ENCODE measurements around the gene SNPH. TPM values are rescaled to one million over a fixed set of nuclear protein-coding genes. Genes with fewer than 3 reads are reported as not detected.

SNPH gene
- total and polyA plus RNA-seq, 2 of the 4 experiments (the other 2 are of a cell fraction) = 3.1 to 4.5 TPM

GRCh38 chr20:1325173-1326030 is 59.3 kb downstream of the SNPH start:
- Histone ChIP-seq H3K56ac (ENCODE audit: extremely low read depth, insufficient read depth, low read length) (peak overlapping the region; percentile 99), H3K9me3 (ENCODE audit: control insufficient read depth, insufficient read depth, low read length) (no peaks in the 10 kb centered on the region), H3K27ac (ENCODE audit: insufficient read depth, low read length) (peak overlapping the region; percentile 89), H4K5ac (ENCODE audit: low read depth, low read length) (peak overlapping the region; percentile 81), H3K4ac (ENCODE audit: low read depth, low read length) (peak overlapping the region; percentile 98), H2AFZ (replicated peaks; ENCODE audit: low read length, poor library complexity) (peak overlapping the region; percentile 90), H2AK9ac (replicated peaks; ENCODE audit: low read depth, low read length, poor library complexity) (peak overlapping the region; percentile 98), H4K8ac (ENCODE audit: low read depth in 2 of 2, low read length in 2 of 2) (peak overlapping the region; percentile 93 to 95), H3K4me2 (ENCODE audit: low read depth, low read length) (peak overlapping the region; percentile 95), H3K36me3 (ENCODE audit: control insufficient read depth, insufficient read depth, low read length) (no peaks in the 10 kb centered on the region), H2BK15ac (ENCODE audit: low read depth, low read length) (peak overlapping the region; percentile 100), H2BK20ac (ENCODE audit: low read depth, low read length) (peak overlapping the region; percentile 87), H3K4me3 (ENCODE audit: insufficient read depth, low read depth, low read length) (peak overlapping the region; percentile 60), H4K91ac (ENCODE audit: insufficient read depth, low read depth, low read length) (peak overlapping the region; percentile 96), H3K9me1 (ENCODE audit: insufficient read depth, low read length) (peaks cover 36% of the 10 kb centered on the region), H3K14ac (replicated peaks; ENCODE audit: low read depth, low read length) (peak overlapping the region; percentile 98), H3K79me1 (ENCODE audit: low read depth in 1 of 2, low read length in 2 of 2) (peaks cover 23 to 69% of the 10 kb centered on the region in 2 experiments), H3K9ac (ENCODE audit: low read depth, low read length) (peak overlapping the region; percentile 85), H3K18ac (ENCODE audit: low read depth, low read length) (peak overlapping the region; percentile 84), H2BK120ac (ENCODE audit: low read depth, low read length) (peak overlapping the region; percentile 90), H3K4me1 (ENCODE audit: control insufficient read depth, insufficient read depth, low read length) (peaks cover 34% of the 10 kb centered on the region), H4K20me1 (ENCODE audit: insufficient read depth, low read length) (no peaks in the 10 kb centered on the region; the same call in 1 of the 2 replicates), H2BK5ac (ENCODE audit: low read depth, low read length, poor library complexity, severe bottlenecking) (peak overlapping the region; percentile 99), H3K23ac (ENCODE audit: low read depth, low read length) (peak overlapping the region; percentile 88), H2AK5ac (ENCODE audit: low read depth, low read length) (peak overlapping the region; percentile 99), H3K27me3 (ENCODE audit: control insufficient read depth, insufficient read depth, low read length) (no peaks in the 10 kb centered on the region)
- peak; percentile 97 for DNase-seq
- dilution Hi-C loops (cut with HindIII; ENCODE audit: low sequenced_read_pairs, unreplicated experiment) (no loop called here), intact Hi-C loops (cut with micrococcal nuclease) (loop anchor here (5.0 kb wide), 1 partner anchor 52 kb away; no protein-coding TSS in a partner anchor), in situ Hi-C loops (cut with MboI; ENCODE audit: low sequenced_read_pairs) (loop anchor here (25.0 kb wide), 1 partner anchor 512 kb away; no protein-coding TSS in a partner anchor)
- ChIA-PET POLR2A (ENCODE audit: unreplicated experiment) (interaction anchor here (1.2 kb wide), 1 partner anchor 57 kb away, joined by 3 read pairs; no protein-coding TSS in a partner anchor), CTCF (interaction anchor here (1.2 kb wide), 1 partner anchor 178 kb away, joined by 3 read pairs; no protein-coding TSS in a partner anchor)
- BruUV-seq (replicated peaks) = no TSS peak
- WGBS, 2 experiments (ENCODE audit: extremely low coverage in 2 of 2, insufficient read length in 1 of 2) = 1% methylated on average over 18 of the region's 56 CpGs; no CpG with 5 or more reads in 1 of the 2 experiments
- ATAC-seq (ENCODE audit: low read depth) = peak; percentile 80
- TF ChIP-seq POLR2A (IDR thresholded peaks at IDR 0.05; ENCODE audit: low read depth, low read length) (peak; percentile 97), CEBPB (IDR thresholded peaks at IDR 0.05; ENCODE audit: low read depth, low read length) (peak; percentile 81), RFX5 (IDR thresholded peaks at IDR 0.05; ENCODE audit: low read depth, low read length) (no peak), CHD1 (IDR thresholded peaks at IDR 0.05; ENCODE audit: low read depth, low read length) (no peak; the same call in 1 of the 2 replicates), MXI1 (IDR thresholded peaks at IDR 0.05; ENCODE audit: borderline replicate concordance, low read depth, low read length) (peak; percentile 90), FOS (IDR thresholded peaks at IDR 0.05; ENCODE audit: low read depth, low read length) (peak; percentile 55), MAFK (IDR thresholded peaks at IDR 0.05; ENCODE audit: low read depth, low read length) (peak; percentile 43), USF2 (IDR thresholded peaks at IDR 0.05; ENCODE audit: low read depth, low read length) (peak; percentile 11; the same call in 1 of the 2 replicates), RAD21 (IDR thresholded peaks at IDR 0.05; ENCODE audit: low read length) (0 out of 2 replicates have a peak, but pooled peaks have one; percentile 1), ELK1 (IDR thresholded peaks at IDR 0.05; ENCODE audit: borderline replicate concordance, low read depth, low read length) (peak; percentile 76; the same call in 1 of the 2 replicates), SMC3 (IDR thresholded peaks at IDR 0.05; ENCODE audit: low read depth, low read length) (0 out of 2 replicates have a peak, but pooled peaks have one; percentile 6), MAZ (IDR thresholded peaks at IDR 0.05; ENCODE audit: borderline replicate concordance, low read depth, low read length) (no peak), RCOR1 (IDR thresholded peaks at IDR 0.05; ENCODE audit: insufficient replicate concordance, low read length) (no peak), NFE2L2 (IDR thresholded peaks at IDR 0.05; ENCODE audit: low read depth, low read length) (peak; percentile 46)

Data from IMR-90 (cell line).